Measurements from ENCODE around the gene NINL.
"Not testable (repeated sequence)": the region's sequence is repeated elsewhere in the genome, so short reads cannot be mapped to it uniquely, and the experiment has no call there.

NINL gene

DNA sequence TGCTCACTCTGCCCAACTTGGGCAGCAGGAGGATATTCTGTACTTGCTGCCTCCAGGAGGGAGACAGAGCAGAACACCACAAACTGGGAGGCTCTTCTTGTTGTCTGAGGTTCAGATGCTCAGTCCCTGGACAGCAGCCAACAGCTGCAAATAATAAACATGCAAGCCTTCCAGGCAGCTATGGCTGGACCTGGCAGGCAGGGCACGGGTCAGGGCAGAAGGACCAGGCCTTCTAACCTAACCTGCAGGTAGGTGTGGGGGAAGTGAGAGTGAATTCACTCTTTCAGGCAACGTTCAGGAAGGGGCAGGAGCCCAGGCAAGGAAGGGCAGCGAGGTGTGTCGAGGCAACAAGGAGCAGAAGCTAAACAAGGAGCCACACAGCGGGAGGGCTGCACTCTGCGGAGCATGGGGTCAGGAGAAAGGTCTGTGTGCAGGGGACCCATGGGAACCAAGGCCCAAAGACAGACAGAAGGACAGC lies 31.5 kb downstream of the NINL start:
- no peak overlapping the region for H3K27ac Mint-ChIP-seq
- ATAC-seq (replicated peaks) (no peak), DNase-seq (no peak)
- H3K4me3 Mint-ChIP-seq: no peak overlapping the region
- no peaks in the 10 kb centered on the region for H3K36me3 Mint-ChIP-seq (ENCODE audit: insufficient read depth)
- peaks cover 0 to 5% of the 10 kb centered on the region in 2 donors for H3K27me3 Mint-ChIP-seq
- peaks cover 7 to 8% of the 10 kb centered on the region in 2 donors for H3K4me1 Mint-ChIP-seq (ENCODE audit: low read depth in 2 of 2)
- no peaks in the 10 kb centered on the region for H3K9me3 Mint-ChIP-seq

DNA sequence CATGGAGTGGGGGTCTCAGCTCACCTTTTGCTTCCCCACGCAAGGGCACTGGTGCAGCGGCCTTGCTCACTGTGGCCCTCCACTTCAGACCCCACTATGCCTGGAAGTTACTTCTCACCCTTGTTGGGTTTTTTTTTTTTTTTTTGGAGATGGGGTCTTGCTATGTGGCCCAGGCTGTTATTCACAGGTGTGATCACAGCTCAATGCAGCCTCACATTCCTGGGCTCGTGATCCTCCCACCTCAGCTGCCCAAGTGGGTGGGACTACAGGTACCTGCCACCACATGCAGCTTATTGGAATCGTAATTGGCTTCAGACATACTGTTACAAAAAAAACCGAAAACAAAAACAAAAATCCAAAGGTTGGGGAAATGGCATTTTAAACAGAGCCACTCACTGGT lies 32.4 kb downstream of the NINL start:
- ATAC-seq (replicated peaks) (no peak), DNase-seq (no peak)
- H3K27ac Mint-ChIP-seq: no peak overlapping the region
- no peaks in the 10 kb centered on the region for H3K36me3 Mint-ChIP-seq (ENCODE audit: insufficient read depth)
- no peaks in the 10 kb centered on the region for H3K9me3 Mint-ChIP-seq
- peaks cover 0 to 5% of the 10 kb centered on the region in 2 donors for H3K27me3 Mint-ChIP-seq
- H3K4me3 Mint-ChIP-seq: no peak overlapping the region
- H3K4me1 Mint-ChIP-seq (ENCODE audit: low read depth in 2 of 2): peaks cover 7 to 8% of the 10 kb centered on the region in 2 donors

DNA sequence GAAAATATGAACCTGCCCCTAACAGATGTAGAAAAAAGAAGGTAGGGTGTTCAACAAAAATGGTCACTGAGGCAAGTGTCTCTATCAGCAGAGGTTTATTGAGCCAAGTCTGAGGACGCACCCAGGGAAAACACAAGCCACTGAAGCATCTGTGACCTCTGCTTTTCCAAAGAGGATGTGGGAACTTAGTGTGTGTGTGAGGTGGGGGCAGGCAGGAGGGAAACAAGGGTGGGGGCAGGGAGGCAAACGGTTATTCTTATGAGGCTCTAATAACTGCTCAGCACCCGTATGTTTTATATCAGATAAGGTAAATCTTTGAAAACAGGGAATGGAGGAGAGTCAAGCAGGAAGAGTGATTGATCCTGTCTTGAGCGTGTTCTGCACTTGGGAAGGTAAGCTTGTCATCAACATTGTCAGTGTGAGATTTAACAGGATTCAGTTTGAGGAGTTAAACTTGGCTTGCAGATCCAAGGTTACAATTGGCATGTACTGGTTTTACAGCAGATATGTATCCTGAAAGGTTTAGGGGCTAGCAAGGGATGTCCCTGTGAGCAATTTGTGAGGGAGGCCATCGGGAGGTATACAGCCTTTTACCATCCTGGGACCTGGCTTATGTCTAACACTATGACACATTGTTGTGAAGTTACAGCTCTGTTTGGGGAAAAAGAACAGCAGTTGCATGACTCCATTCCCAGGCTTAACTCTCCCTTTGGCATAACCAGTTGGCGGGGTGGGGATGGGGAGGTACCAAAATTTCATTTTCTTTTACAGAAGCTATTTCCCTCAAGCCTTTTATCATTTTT lies 33.7 kb downstream of the NINL start:
- no peak overlapping the region for H3K27ac Mint-ChIP-seq

DNA sequence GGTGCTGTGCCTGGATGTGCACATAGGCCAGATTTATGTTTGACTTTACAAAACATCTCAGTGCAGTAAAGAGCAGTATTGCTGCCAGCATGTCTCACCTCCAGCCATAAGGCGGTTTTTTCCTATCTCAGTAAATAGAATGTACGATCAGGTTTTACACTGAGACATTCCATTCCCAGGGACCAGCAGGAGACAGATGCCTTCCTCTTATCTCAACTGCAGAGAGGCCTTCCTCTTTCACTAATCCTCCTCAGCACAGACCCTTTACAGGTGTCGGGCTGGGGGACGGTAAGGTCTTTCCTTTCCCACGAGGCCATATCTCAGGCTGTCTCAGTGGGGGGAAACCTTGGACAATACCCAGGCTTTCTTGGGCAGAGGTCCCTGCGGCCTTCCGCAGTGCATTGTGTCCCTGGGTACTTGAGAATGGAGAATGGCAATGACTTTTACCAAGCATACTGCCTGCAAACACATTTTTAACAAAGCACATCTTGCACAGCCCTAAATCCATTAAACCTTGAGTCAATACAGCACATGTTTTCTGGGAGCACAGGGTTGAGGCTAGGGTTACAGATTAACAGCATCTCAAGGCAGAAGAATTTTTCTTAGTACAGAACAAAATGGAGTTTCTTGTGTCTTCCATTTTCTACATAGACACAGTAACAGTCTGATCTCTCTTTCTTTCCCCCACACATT lies 34.5 kb downstream of the NINL start:
- H3K9me3 Mint-ChIP-seq; H3K27ac Mint-ChIP-seq; H3K4me1 Mint-ChIP-seq (ENCODE audit: low read depth in 2 of 2); ATAC-seq (replicated peaks); H3K36me3 Mint-ChIP-seq (ENCODE audit: insufficient read depth); DNase-seq; H3K27me3 Mint-ChIP-seq; H3K4me3 Mint-ChIP-seq: not testable (repeated sequence)

More for the DNA sequence above, 33.7 kb downstream of the NINL start:
- no peak for ATAC-seq (replicated peaks)
- H3K36me3 Mint-ChIP-seq (ENCODE audit: insufficient read depth): no peaks in the 10 kb centered on the region
- H3K27me3 Mint-ChIP-seq: peaks cover 0 to 5% of the 10 kb centered on the region in 2 donors
- H3K9me3 Mint-ChIP-seq: no peaks in the 10 kb centered on the region
- H3K4me3 Mint-ChIP-seq: no peak overlapping the region
- DNase-seq: no peak
- H3K4me1 Mint-ChIP-seq (ENCODE audit: low read depth in 2 of 2): peaks cover 8 to 9% of the 10 kb centered on the region in 2 donors

DNA sequence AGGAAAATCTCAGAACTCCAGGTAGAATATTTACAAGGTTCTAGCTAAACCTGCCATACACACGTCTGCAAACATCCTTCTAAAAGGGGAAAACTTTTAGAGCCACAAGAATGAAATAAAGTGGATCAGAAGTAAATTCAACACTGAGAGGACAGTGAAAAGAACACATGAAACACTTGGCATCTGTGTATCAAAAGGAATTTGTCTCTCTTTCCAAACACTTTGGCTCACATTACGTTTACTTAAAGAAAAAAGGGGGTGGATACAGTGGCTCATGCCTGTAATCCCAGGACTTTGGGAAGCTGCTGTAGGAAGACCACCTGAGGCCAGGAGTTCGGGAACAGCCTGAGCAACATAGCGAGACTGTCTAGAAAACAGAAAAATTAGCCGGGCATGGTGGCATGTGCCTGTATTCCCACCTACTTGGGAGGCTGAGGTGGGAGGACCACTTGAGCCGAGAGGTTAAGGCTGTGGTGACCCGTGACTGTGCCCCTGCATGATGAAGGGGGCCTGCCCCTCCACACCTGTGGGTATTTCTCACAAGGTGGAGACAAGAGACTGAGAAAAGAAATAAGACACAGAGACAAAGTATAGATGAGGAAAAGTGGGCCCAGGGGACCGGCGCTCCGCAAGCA lies 35.4 kb downstream of the NINL start:
- Mint-ChIP-seq H3K27ac (peak overlapping the region; percentile 67 to 93), H3K36me3 (ENCODE audit: insufficient read depth) (no peaks in the 10 kb centered on the region), H3K9me3 (no peaks in the 10 kb centered on the region), H3K4me1 (ENCODE audit: low read depth in 2 of 2) (peaks cover 8 to 9% of the 10 kb centered on the region in 2 donors), H3K27me3 (peaks cover 0 to 5% of the 10 kb centered on the region in 2 donors), H3K4me3 (peak overlapping the region in 1 of 2 donors; percentile 28)
- DNase-seq (no peak), ATAC-seq (replicated peaks) (no peak)

GRCh38 chr20:25549172-25549773 lies 36.1 kb downstream of the NINL start:
- Mint-ChIP-seq H3K4me3 (peak overlapping the region in 1 of 2 donors; percentile 28), H3K36me3 (ENCODE audit: insufficient read depth) (no peaks in the 10 kb centered on the region), H3K27ac (peak overlapping the region; percentile 67 to 93), H3K4me1 (ENCODE audit: low read depth in 2 of 2) (peaks cover 8 to 9% of the 10 kb centered on the region in 2 donors), H3K9me3 (no peaks in the 10 kb centered on the region), H3K27me3 (peaks cover 0 to 5% of the 10 kb centered on the region in 2 donors)
- ATAC-seq (replicated peaks) (no peak), DNase-seq (no peak)

DNA sequence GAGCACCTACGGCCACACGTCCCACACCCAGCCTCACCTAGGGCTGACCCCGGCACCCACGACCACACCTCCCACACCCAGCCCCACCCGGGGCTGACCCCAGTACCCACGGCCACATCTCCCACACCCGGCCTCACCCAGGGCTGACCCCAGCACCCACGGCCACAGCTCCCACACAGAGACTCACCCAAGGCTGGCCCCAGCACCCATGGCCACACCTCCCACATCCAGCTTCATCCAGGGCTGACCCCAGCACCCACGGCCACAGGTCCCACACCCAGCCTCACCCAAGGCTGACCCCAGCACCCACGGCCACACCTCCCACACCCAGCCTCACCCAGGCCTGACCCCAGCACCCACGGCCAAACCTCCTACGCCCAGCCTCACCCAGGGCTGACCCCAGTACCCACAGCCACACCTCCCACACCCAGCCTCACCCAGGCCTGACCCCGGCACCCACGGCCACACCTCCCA lies 36.7 kb downstream of the NINL start:
- Mint-ChIP-seq H3K27me3 (peaks cover 0 to 5% of the 10 kb centered on the region in 2 donors), H3K4me3 (peak overlapping the region in 1 of 2 donors; percentile 5), H3K9me3 (no peaks in the 10 kb centered on the region), H3K36me3 (ENCODE audit: insufficient read depth) (no peaks in the 10 kb centered on the region), H3K27ac (peak overlapping the region; percentile 65 to 93), H3K4me1 (ENCODE audit: low read depth in 2 of 2) (peaks cover 8 to 9% of the 10 kb centered on the region in 2 donors)
- DNase-seq: no peak
- no peak for ATAC-seq (replicated peaks)

- peaks cover 8 to 9% of the 10 kb centered on the region in 2 donors for H3K4me1 Mint-ChIP-seq (ENCODE audit: low read depth in 2 of 2)
- DNase-seq (no peak), ATAC-seq (replicated peaks) (no peak)
- peaks cover 0 to 5% of the 10 kb centered on the region in 2 donors for H3K27me3 Mint-ChIP-seq
- no peaks in the 10 kb centered on the region for H3K36me3 Mint-ChIP-seq (ENCODE audit: insufficient read depth)
- no peak overlapping the region for H3K4me3 Mint-ChIP-seq
- peak overlapping the region in 1 of 2 donors; percentile 93 for H3K27ac Mint-ChIP-seq
- no peaks in the 10 kb centered on the region for H3K9me3 Mint-ChIP-seq
Measured at GRCh38 chr20:25547999-25548398, 37.3 kb downstream of the NINL start.

- no peaks in the 10 kb centered on the region for H3K36me3 Mint-ChIP-seq (ENCODE audit: insufficient read depth)
- H3K27me3 Mint-ChIP-seq: peaks cover 0 to 5% of the 10 kb centered on the region in 2 donors
- no peaks in the 10 kb centered on the region for H3K9me3 Mint-ChIP-seq
- peaks cover 8 to 9% of the 10 kb centered on the region in 2 donors for H3K4me1 Mint-ChIP-seq (ENCODE audit: low read depth in 2 of 2)
- H3K4me3 Mint-ChIP-seq: no peak overlapping the region
- H3K27ac Mint-ChIP-seq: no peak overlapping the region
- no peak for DNase-seq
- no peak for ATAC-seq (replicated peaks)
Measured at GRCh38 chr20:25547063-25547462, 38.3 kb downstream of the NINL start.

GRCh38 chr20:25546048-25546447 lies 39.3 kb downstream of the NINL start:
- Mint-ChIP-seq H3K4me3 (no peak overlapping the region), H3K27me3 (peaks cover 0 to 5% of the 10 kb centered on the region in 2 donors), H3K9me3 (no peaks in the 10 kb centered on the region), H3K36me3 (ENCODE audit: insufficient read depth) (no peaks in the 10 kb centered on the region), H3K4me1 (ENCODE audit: low read depth in 2 of 2) (peaks cover 8 to 9% of the 10 kb centered on the region in 2 donors), H3K27ac (peak overlapping the region in 1 of 2 donors; percentile 88)
- DNase-seq (no peak), ATAC-seq (replicated peaks) (no peak)

DNA sequence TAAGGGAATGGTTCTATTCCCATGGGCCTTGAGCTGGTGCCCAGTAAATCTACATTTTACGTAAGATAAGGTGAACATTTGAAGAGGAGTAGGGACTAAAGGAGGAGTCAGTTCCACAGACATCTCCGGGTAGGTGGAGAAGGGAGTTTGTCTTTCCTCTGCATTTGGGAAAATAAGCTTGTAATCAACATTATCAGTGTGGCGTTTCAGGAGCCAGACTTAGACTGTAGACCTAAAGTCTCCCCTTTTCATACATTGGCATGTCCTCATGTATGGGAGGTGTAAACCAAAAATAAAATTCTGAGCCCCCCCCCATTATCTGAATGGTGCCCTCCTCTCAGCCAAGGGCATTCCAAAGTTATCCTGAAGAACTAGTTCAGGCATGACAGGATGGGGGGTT lies 40.2 kb downstream of the NINL start:
- DNase-seq (no peak), ATAC-seq (replicated peaks) (no peak)
- Mint-ChIP-seq H3K36me3 (ENCODE audit: insufficient read depth) (no peaks in the 10 kb centered on the region), H3K27me3 (peaks cover 0 to 5% of the 10 kb centered on the region in 2 donors), H3K4me1 (ENCODE audit: low read depth in 2 of 2) (peaks cover 8 to 9% of the 10 kb centered on the region in 2 donors), H3K4me3 (no peak overlapping the region), H3K27ac (no peak overlapping the region), H3K9me3 (no peaks in the 10 kb centered on the region)

GRCh38 chr20:25544734-25545133 lies 40.6 kb downstream of the NINL start:
- no peak for ATAC-seq (replicated peaks)
- H3K36me3 Mint-ChIP-seq (ENCODE audit: insufficient read depth): no peaks in the 10 kb centered on the region
- no peak overlapping the region for H3K4me3 Mint-ChIP-seq
- H3K4me1 Mint-ChIP-seq (ENCODE audit: low read depth in 2 of 2): peaks cover 7 to 9% of the 10 kb centered on the region in 2 donors
- peaks cover 0 to 5% of the 10 kb centered on the region in 2 donors for H3K27me3 Mint-ChIP-seq
- H3K27ac Mint-ChIP-seq: no peak overlapping the region
- DNase-seq: no peak
- no peaks in the 10 kb centered on the region for H3K9me3 Mint-ChIP-seq

DNA sequence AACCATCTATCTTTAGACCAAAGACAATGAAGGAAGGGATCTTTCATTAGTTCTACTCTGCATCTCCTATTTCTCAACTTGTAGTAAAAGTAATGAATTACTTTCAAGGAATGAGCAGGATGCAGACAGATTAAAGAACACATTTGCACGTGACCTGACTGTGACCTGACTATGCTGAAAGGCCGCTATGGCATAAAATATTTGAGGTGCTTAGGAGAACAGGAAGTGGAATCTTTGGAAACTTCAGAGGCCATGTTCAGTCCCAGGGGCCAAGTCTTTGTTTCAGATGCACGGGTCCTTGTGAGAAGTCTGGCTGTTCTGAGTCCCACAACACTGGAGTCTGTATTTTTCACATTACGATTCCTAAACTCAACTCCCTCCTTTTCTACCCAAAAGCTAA lies 41.0 kb downstream of the NINL start:
- ATAC-seq (replicated peaks) (no peak), DNase-seq (no peak)
- no peaks in the 10 kb centered on the region for H3K36me3 Mint-ChIP-seq (ENCODE audit: insufficient read depth)
- no peak overlapping the region for H3K27ac Mint-ChIP-seq
- peaks cover 0 to under 1% of the 10 kb centered on the region in 2 donors for H3K27me3 Mint-ChIP-seq
- H3K9me3 Mint-ChIP-seq: no peaks in the 10 kb centered on the region
- H3K4me1 Mint-ChIP-seq (ENCODE audit: low read depth in 2 of 2): peaks cover 3 to 5% of the 10 kb centered on the region in 2 donors
- H3K4me3 Mint-ChIP-seq: no peak overlapping the region
